GM18858 (cell line): ENCODE measurements around the gene NBPF1.
"Not testable (repeated sequence)": the region's sequence is repeated elsewhere in the genome, so short reads cannot be mapped to it uniquely, and the experiment has no call there.

Experiments
- ATAC-seq: cut with Tn5 transposase; IDR thresholded peaks from one replicate; pipeline ENCODE4 v1.9.1; 2021; ENCODE audit not compliant: unreplicated experiment

Gene NBPF1

GRCh38 chr1:16557034-16557433 lies 56.3 kb downstream of the NBPF1 start:
- not testable (repeated sequence) for ATAC-seq

- not testable (repeated sequence) for ATAC-seq
Measured at GRCh38 chr1:16553244-16553643, 60.1 kb downstream of the NBPF1 start.

GRCh38 chr1:16550212-16550918 lies 63.0 kb downstream of the NBPF1 start:
- ATAC-seq, result not testable (repeated sequence)

DNA sequence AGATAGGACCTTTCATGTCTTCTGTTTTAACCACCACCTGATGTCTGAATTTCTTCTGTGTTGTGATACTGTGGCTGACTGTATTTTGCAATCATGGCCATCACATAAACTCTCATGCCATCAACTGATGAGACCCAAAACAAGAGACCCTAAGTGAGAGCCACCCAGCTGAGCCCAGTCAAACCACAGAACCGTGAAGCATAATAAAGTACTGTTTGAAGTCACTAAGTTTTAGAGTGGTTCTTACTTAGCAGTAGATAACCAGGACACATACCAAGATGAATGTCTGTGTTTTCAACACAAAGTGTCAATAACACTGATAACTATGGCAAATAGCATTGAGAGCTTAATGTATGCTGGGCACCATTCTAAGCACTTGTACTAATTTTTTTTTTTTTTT lies 63.8 kb downstream of the NBPF1 start:
- ATAC-seq, result not testable (repeated sequence)

DNA sequence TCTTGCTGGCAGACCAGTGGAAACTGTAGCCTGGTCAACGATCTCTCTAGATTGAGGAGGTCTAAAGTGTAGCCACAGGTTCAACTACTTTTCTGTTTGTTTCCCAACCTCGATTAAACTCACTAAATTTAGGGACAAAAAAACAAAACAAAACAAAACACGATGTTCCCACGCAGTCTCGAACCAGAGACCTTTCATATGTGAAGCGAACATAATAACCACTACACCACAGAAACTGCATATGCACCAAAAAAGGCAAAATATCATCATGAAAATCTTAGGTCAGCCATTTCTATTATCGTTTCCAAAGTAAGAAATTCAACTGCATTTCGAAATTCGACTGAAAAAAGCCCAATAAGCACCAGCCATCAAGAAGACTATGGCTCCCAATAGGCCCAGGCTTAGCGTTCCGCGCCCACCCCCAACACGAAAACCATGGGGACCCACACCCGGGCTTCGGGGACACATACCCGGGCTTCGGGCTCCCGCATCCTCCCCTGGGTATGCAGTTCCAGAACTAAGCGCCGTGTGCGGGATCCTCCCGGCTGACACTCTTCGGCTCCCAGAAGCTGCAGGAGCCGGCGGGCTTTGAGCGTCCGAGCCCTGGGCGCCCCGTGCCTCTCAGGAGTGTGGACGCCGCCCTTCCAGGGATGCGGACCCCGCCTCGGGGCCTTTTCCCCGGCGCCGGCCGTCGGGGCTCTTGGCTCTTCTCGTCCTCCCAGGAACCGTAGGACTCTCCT lies 65.7 kb downstream of the NBPF1 start:
- ATAC-seq, result not testable (repeated sequence)

DNA sequence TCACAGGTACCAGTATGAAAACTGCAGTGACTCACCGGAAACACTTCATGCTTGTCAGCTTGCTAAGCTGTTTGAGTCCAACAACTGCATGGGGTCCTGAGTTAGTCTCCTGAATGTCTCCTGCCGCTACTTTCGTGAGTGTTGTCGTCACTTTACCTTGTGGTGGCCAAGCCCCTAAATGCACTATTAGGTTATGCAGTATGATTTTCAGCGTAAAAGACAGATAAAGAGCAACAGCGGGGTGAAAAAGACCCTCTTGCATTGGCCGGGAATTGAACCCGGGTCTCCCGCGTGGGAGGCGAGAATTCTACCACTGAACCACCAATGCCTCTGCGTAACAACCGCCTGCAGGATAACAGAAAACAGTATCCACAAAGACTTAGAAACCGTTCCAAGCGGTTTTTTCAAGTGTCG lies 67.7 kb downstream of the NBPF1 start:
- ATAC-seq, result not testable (repeated sequence)

DNA sequence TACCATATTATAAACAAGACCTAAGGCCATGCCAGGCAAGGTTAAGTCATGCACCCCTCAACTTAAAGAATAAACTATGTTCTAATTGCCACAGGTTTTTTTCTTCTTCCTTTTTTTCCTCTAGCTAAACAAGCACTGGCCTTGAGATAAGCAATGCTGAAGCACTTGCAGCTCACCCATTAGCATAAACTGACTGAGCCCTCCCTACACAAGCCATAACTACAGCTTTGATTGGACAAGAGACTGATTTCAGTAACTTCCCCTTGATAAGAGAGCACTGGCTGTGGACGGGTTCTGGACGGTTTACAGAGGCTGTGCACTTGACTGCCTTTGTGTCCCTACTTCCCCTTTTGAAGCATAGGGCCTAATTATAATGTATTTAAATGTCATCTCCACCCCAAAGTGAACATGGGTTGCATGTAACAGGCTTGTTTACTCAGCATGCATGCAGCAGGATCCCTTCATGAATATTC lies 72.9 kb downstream of the NBPF1 start:
- not testable (repeated sequence) for ATAC-seq

DNA sequence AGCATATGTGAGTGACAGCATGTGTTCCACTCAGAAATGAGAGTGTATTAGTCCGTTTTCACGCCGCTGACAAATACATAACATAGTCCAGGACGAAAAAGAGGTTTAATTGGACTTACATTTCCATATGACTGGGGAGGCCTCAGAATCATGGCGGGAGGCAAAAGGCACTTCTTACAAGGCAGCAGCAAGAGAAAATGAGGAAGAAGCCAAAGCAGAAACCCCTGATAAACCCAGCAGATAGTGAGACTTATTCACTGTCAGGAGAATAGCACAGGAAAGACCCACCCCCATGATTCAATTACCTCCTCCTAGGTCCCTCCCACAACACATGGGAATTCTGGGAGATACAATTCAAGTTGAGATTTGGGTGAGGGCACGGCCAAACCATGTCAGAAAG lies 75.8 kb downstream of the NBPF1 start:
- ATAC-seq, result not testable (repeated sequence)

- not testable (repeated sequence) for ATAC-seq
Measured at GRCh38 chr1:16536796-16537195, 76.6 kb downstream of the NBPF1 start.

GRCh38 chr1:16535898-16536297 lies 77.5 kb downstream of the NBPF1 start:
- not testable (repeated sequence) for ATAC-seq

DNA sequence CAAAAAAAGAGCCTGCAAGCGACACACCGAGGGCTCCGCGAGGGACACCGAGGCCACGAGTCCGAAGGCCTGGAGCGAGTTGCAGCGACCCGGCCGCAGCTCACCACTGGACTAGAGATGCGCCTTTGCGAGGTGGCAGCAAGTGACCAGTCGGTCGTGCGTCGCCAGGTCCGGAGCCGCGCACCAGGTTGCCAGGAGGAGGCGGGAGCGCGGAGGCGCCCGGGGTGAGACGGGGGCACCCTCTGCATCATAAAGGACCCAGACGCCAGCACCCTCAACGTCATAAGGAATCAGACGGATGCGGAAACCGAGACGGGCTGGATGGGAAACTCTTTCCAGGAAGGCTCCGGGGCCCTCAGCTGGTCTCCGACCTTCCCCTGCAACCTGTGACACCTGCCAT lies 77.9 kb downstream of the NBPF1 start:
- ATAC-seq, result not testable (repeated sequence)

GRCh38 chr1:16534829-16535456 lies 78.4 kb downstream of the NBPF1 start:
- ATAC-seq, result not testable (repeated sequence)

GRCh38 chr1:16534239-16534828 lies 79.0 kb downstream of the NBPF1 start:
- not testable (repeated sequence) for ATAC-seq

GRCh38 chr1:16532235-16532991 lies 81.0 kb downstream of the NBPF1 start:
- ATAC-seq, result not testable (repeated sequence)

- ATAC-seq, result not testable (repeated sequence)
Measured at GRCh38 chr1:16528338-16528737, 85.0 kb downstream of the NBPF1 start.

DNA sequence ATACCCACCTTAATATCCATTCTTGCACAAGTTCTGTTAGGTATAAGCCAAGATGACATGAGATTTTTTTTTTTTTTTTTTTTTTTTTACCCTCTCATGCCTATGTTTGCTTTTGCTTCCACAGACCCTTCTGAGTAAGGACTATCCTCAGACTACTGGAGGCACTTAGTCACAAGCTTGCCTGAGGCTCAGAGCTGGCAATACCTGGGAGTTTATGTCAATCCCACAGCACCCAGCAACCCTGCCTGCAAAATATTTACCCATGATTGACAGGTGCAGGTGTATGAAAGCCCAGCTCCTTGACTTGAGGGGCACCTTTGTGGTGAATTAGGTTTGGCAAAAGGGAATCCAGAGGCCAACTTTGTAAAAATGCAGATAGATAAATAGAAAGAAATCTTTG lies 87.6 kb downstream of the NBPF1 start:
- ATAC-seq, result not testable (repeated sequence)

DNA sequence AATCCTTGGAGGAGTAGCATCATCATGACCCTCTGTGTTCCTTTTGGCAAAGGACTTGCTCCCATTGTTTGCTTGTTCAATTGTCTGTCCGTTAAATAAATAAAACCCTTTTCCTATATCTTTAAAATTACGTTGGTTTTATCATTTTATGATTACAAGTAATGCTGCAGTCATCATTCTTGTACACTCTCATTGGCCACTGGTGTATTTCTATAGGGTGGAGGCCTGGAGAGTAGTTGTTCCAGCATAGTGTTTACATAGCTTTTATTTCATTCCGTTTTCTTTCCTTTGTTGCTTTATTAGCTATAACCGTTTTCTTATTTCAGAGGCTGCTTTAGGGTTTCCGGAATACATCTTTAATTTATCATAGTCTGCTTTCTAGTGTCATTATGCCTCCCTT lies 91.7 kb downstream of the NBPF1 start:
- not testable (repeated sequence) for ATAC-seq

DNA sequence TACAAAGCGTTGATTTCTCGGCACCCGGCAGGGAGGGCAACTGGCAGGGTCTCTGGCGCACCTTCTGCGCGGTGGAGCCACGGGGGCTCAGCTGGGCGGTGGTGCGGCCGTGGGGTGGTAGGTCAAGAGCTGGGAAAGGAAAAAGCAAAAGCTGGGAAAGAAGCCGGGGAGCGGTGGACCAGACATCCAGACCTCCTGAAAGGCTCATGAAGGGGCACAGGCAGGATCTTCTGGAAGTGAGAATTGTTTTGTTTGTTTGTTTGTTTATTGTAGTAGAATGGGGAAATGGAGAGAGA lies 92.1 kb downstream of the NBPF1 start:
- ATAC-seq, result no peak

DNA sequence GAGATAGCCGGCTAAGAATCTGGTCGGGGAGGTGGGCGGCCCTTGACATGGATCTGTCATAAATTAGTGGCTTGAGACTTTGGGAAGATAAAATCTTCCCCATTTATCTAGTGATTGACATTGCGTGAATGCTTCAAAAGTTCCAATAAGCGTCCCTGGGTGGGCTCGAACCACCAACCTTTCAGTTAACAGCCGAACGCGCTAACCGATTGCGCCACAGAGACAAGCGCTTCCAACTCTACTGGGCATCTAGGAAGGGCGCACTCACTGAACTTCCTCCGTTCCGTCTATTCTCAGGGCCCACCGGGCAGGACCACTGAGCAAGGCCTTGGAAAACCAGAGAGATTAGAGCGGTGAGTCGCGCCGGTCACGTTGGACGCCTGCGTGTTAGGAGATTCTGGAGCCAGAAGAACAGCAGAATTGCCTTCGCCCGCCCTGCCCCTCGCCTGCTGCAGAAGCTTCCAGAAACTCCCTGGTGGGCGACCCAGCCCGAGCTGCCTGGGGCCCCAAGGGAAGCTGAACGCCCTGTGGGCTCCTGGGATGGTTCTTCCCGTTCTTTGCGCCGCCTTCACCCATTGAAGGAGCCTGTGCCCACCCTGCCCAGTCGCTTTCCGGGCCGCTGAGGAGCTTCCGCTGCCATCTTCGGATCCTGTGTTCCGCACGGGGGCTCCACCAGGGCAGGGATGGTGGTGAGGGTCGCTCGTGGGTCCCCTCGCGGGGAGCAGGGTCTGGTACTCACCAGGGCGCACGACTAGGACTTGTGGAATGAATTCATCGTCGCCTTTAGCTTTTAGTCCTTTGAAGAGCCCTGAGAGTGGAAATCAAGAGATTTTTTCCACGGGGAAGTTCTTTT lies 92.7 kb downstream of the NBPF1 start:
- not testable (repeated sequence) for ATAC-seq
